ENCODE results near the gene CA12. TPM values are rescaled to one million over a fixed set of nuclear protein-coding genes. Genes with fewer than 3 reads are reported as not detected.

Gene CA12
- total and polyA plus RNA-seq, 2 donors (not counting 1 experiment from before 2014, with no cell fraction given), result not detected

GRCh38 chr15:63411866-63412265, 30.2 kb upstream of the CA12 start:
- H3K79me2 ChIP-seq (ENCODE audit: control insufficient read depth, insufficient read depth, low read length), result no peaks in the 10 kb centered on the region
- no peaks in the 10 kb centered on the region for H3K4me1 ChIP-seq (ENCODE audit: control insufficient read depth in 2 of 2, insufficient read depth in 2 of 2, low read length in 2 of 2)
- H2AFZ ChIP-seq (ENCODE audit: insufficient read depth, low read depth, low read length, poor library complexity, severe bottlenecking), result no peak overlapping the region
- no peak overlapping the region for H3K4me3 ChIP-seq (ENCODE audit: control extremely low read depth in 1 of 5, extremely low read depth in 1 of 5, insufficient read depth in 1 of 5, low read depth in 2 of 5, low read length in 4 of 5)
- Mint-ChIP-seq H3K4me3 (no peak overlapping the region), H3K27me3 (peaks cover 11% of the 10 kb centered on the region), H3K9me3 (ENCODE audit: insufficient read depth) (no peaks in the 10 kb centered on the region), H3K27ac (no peak overlapping the region), H3K4me1 (no peaks in the 10 kb centered on the region)
- H3K27ac ChIP-seq (ENCODE audit: low read length in 2 of 2), result no peak overlapping the region
- H3K27me3 ChIP-seq (replicated peaks in 1 of 4; ENCODE audit: control extremely low read depth in 1 of 4, control insufficient read depth in 3 of 4, insufficient read depth in 4 of 4, low read length in 3 of 4), result peaks cover 0 to 5% (median 2%) of the 10 kb centered on the region in 4 experiments
- H3K9me3 ChIP-seq (ENCODE audit: control extremely low read depth in 1 of 3, control insufficient read depth in 2 of 3, insufficient read depth in 1 of 3, low read length in 2 of 3), result no peaks in the 10 kb centered on the region
- no peak for TF ChIP-seq EZH2 (IDR thresholded peaks at IDR 0.05; ENCODE audit: borderline replicate concordance, insufficient read depth, low read depth, low read length, poor library complexity, severe bottlenecking)
- TF ChIP-seq, protein P1, sequence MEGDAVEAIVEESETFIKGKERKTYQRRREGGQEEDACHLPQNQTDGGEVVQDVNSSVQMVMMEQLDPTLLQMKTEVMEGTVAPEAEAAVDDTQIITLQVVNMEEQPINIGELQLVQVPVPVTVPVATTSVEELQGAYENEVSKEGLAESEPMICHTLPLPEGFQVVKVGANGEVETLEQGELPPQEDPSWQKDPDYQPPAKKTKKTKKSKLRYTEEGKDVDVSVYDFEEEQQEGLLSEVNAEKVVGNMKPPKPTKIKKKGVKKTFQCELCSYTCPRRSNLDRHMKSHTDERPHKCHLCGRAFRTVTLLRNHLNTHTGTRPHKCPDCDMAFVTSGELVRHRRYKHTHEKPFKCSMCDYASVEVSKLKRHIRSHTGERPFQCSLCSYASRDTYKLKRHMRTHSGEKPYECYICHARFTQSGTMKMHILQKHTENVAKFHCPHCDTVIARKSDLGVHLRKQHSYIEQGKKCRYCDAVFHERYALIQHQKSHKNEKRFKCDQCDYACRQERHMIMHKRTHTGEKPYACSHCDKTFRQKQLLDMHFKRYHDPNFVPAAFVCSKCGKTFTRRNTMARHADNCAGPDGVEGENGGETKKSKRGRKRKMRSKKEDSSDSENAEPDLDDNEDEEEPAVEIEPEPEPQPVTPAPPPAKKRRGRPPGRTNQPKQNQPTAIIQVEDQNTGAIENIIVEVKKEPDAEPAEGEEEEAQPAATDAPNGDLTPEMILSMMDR (IDR thresholded peaks at IDR 0.05), result no peak
- ATAC-seq (ENCODE audit: low read depth) (no peak), DNase-seq (no peak)
- no peak overlapping the region for H3K9ac ChIP-seq (ENCODE audit: low read length)
- intact Hi-C loops (cut with micrococcal nuclease), result no loop called here
- ChIA-PET POLR2A (no interaction called here), CTCF (interaction anchor here (1.0 to 1.4 kb wide), 2 partner anchors 9 kb away, joined by 3 to 7 read pairs; no protein-coding TSS in a partner anchor)
- WGBS (ENCODE audit: insufficient coverage), result 94% methylated on average over 2 of the region's 4 CpGs
- H4K20me1 ChIP-seq (ENCODE audit: control insufficient read depth, insufficient read depth, low read length, poor library complexity, severe bottlenecking), result no peaks in the 10 kb centered on the region
- no peaks in the 10 kb centered on the region for H3K36me3 ChIP-seq (replicated peaks in 1 of 2; ENCODE audit: control extremely low read depth in 1 of 2, control insufficient read depth in 1 of 2, extremely low read depth in 1 of 2, insufficient read depth in 2 of 2, low read length in 1 of 2)
- no peak overlapping the region for H3K4me2 ChIP-seq (replicated peaks; ENCODE audit: low read depth, low read length, poor library complexity, severe bottlenecking)

DNA sequence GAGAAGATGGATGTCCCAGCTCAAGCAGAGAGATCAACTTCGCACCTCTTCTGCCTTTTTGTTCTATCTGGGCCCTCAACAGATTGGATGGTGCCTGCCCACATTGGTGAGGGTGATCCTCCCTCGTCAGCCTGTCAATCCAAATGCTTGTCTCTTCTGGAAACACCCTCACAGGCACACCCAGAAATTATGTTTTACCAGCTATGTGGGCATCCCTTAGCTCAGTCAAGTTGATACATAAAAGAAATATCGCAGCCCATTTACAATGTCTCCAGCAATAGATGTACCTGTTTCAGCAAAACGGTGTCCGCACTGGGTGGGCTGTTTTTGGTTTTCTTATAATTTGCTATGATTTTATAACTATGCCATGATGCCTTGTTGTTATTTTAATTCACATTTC, 27.5 kb upstream of the CA12 start:
- Histone ChIP-seq H3K4me2 (replicated peaks; ENCODE audit: low read depth, low read length, poor library complexity, severe bottlenecking) (no peak overlapping the region), H3K9ac (ENCODE audit: low read length) (no peak overlapping the region), H3K9me3 (ENCODE audit: control extremely low read depth in 1 of 3, control insufficient read depth in 2 of 3, insufficient read depth in 1 of 3, low read length in 2 of 3) (no peaks in the 10 kb centered on the region), H3K4me1 (ENCODE audit: control insufficient read depth in 2 of 2, insufficient read depth in 2 of 2, low read length in 2 of 2) (peaks cover 0 to 4% of the 10 kb centered on the region in 2 donors), H3K27me3 (replicated peaks in 1 of 4; ENCODE audit: control extremely low read depth in 1 of 4, control insufficient read depth in 3 of 4, insufficient read depth in 4 of 4, low read length in 3 of 4) (peaks cover 0 to 5% (median 2%) of the 10 kb centered on the region in 4 experiments), H3K4me3 (ENCODE audit: control extremely low read depth in 1 of 5, extremely low read depth in 1 of 5, insufficient read depth in 1 of 5, low read depth in 2 of 5, low read length in 4 of 5) (no peak overlapping the region), H2AFZ (ENCODE audit: insufficient read depth, low read depth, low read length, poor library complexity, severe bottlenecking) (no peak overlapping the region), H3K36me3 (replicated peaks in 1 of 2; ENCODE audit: control extremely low read depth in 1 of 2, control insufficient read depth in 1 of 2, extremely low read depth in 1 of 2, insufficient read depth in 2 of 2, low read length in 1 of 2) (no peaks in the 10 kb centered on the region), H3K79me2 (ENCODE audit: control insufficient read depth, insufficient read depth, low read length) (no peaks in the 10 kb centered on the region), H4K20me1 (ENCODE audit: control insufficient read depth, insufficient read depth, low read length, poor library complexity, severe bottlenecking) (no peaks in the 10 kb centered on the region), H3K27ac (ENCODE audit: low read length in 2 of 2) (no peak overlapping the region)
- POLR2A ChIA-PET, result interaction anchor here (0.6 kb wide), 1 partner anchor 1431 kb away, joined by 6 read pairs; no protein-coding TSS in a partner anchor
- intact Hi-C loops (cut with micrococcal nuclease), result no loop called here
- peaks cover 11% of the 10 kb centered on the region for H3K27me3 Mint-ChIP-seq
- no peak overlapping the region for H3K27ac Mint-ChIP-seq
- H3K4me3 Mint-ChIP-seq, result no peak overlapping the region
- no peak for DNase-seq
- 100% methylated on average over 2 of the region's 5 CpGs for WGBS (ENCODE audit: insufficient coverage)
- no peaks in the 10 kb centered on the region for H3K9me3 Mint-ChIP-seq (ENCODE audit: insufficient read depth)
- TF ChIP-seq EZH2 (IDR thresholded peaks at IDR 0.05; ENCODE audit: borderline replicate concordance, insufficient read depth, low read depth, low read length, poor library complexity, severe bottlenecking), result no peak
- TF ChIP-seq, protein P1 (IDR thresholded peaks at IDR 0.05), result no peak
- ATAC-seq (ENCODE audit: low read depth), result no peak
- H3K4me1 Mint-ChIP-seq, result peaks cover 11% of the 10 kb centered on the region
- CTCF ChIA-PET, result interaction anchor here (1.0 to 1.1 kb wide), 2 partner anchors 120 to 361 kb away, joined by 3 read pairs; no protein-coding TSS in a partner anchor
